ACC112 (cell line): ENCODE measurements around the gene GDAP1L1.
A peak's percentile ranks its signal among the peaks of the same experiment; 100 is the strongest.

Experiments
- H2AFZ ChIP-seq: fragments of 200-600 bp; sonication (generic); one replicate; pipeline ENCODE4 v1.6.0; 2017; ENCODE audit warnings: antibody characterized with exemption, low read length; ENCODE audit not compliant: unreplicated experiment
- H3K27ac ChIP-seq: fragments of 200-600 bp; sonication (generic); 2 replicates; pipeline ENCODE4 v1.5.1; 2014; ENCODE audit warnings: low read depth, mild to moderate bottlenecking, antibody characterized with exemption, low read length, moderate library complexity
- H3K27me3 ChIP-seq: fragments of 200-600 bp; sonication (generic); 2 replicates; pipeline ENCODE4 v1.6.1; 2014; ENCODE audit warnings: mild to moderate bottlenecking, antibody characterized with exemption, low read length, moderate library complexity, mixed read lengths; ENCODE audit not compliant: insufficient read depth
- H3K36me3 ChIP-seq: fragments of 200-600 bp; sonication (generic); 2 replicates; pipeline ENCODE4 v1.6.1; 2016; ENCODE audit warnings: mild to moderate bottlenecking, antibody characterized with exemption, low read length, moderate library complexity, mixed read lengths; ENCODE audit not compliant: insufficient read depth
- H3K4me1 ChIP-seq: fragments of 200-600 bp; sonication (generic); one replicate; pipeline ENCODE4 v1.6.1; 2016; ENCODE audit warnings: low read length, mixed read lengths; ENCODE audit not compliant: insufficient read depth, unreplicated experiment, control insufficient read depth
- H3K4me3 ChIP-seq: fragments of 200-600 bp; sonication (generic); 2 replicates; pipeline ENCODE4 v1.5.1; 2014; ENCODE audit warnings: mild to moderate bottlenecking, low read depth, low read length
- H3K79me2 ChIP-seq: fragments of 200-600 bp; sonication (generic); one replicate; pipeline ENCODE4 v1.6.0; 2016; ENCODE audit warnings: low read length; ENCODE audit not compliant: control insufficient read depth, unreplicated experiment, insufficient read depth

The GDAP1L1 gene

DNA sequence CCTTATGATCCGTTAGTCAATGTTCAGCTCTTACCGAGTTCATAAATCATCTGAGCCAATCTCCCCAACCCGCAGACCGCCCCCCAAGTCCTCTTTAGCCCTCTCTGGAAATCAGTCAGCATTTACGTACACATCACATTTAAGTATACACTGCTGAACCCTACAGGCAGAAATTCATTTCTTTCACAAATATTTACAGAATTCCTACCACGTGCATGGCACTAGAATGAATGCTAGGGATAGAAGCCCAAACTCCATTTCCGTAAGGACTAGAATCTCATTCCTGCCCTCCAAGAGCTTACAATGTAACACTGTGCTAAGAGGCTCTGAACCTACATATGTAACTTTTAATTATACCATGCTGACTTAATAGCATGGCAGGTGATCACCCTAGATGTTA is 38.3 kb upstream of the GDAP1L1 start:
- peak overlapping the region; percentile 84 for H3K4me3 ChIP-seq
- peaks cover 53% of the 10 kb centered on the region for H3K79me2 ChIP-seq
- H3K4me1 ChIP-seq: peaks cover 39% of the 10 kb centered on the region
- H3K36me3 ChIP-seq: 0 out of 2 replicates have a peak, but pooled peaks cover 10% of the 10 kb centered on the region
- peak overlapping the region; percentile 92 for H3K27ac ChIP-seq
- H3K27me3 ChIP-seq: no peaks in the 10 kb centered on the region
- H2AFZ ChIP-seq: no peak overlapping the region

GRCh38 chr20:44209686-44210405 is 37.3 kb upstream of the GDAP1L1 start:
- Histone ChIP-seq H3K4me1 (peaks cover 32% of the 10 kb centered on the region), H3K79me2 (peaks cover 52% of the 10 kb centered on the region)

GRCh38 chr20:44210406-44211176 is 36.5 kb upstream of the GDAP1L1 start, which contains the start of gene OSER1:
Gene OSER1 (minus strand): TSS chr20:44210771. CDS start chr20:44206957, 3,814 bp downstream.
- H3K79me2 ChIP-seq: peaks cover 45% of the 10 kb centered on the region
- H3K4me1 ChIP-seq: peaks cover 31% of the 10 kb centered on the region
- H3K4me3 ChIP-seq: peak within 1 kb of the TSS; percentile 84
- H2AFZ ChIP-seq: no peak within 1 kb of the TSS
- H3K36me3 ChIP-seq: 0 out of 2 replicates have a peak, but pooled peaks cover 7% of the 10 kb centered on the region
- no peaks in the 10 kb centered on the region for H3K27me3 ChIP-seq
- peak within 1 kb of the TSS; percentile 92 for H3K27ac ChIP-seq

More at GRCh38 chr20:44209686-44210405, 37.3 kb upstream of the GDAP1L1 start:
- H2AFZ ChIP-seq: no peak overlapping the region
- H3K27me3 ChIP-seq: no peaks in the 10 kb centered on the region
- 0 out of 2 replicates have a peak, but pooled peaks cover 10% of the 10 kb centered on the region for H3K36me3 ChIP-seq
- H3K4me3 ChIP-seq: peak overlapping the region; percentile 84
- peak overlapping the region; percentile 92 for H3K27ac ChIP-seq

DNA sequence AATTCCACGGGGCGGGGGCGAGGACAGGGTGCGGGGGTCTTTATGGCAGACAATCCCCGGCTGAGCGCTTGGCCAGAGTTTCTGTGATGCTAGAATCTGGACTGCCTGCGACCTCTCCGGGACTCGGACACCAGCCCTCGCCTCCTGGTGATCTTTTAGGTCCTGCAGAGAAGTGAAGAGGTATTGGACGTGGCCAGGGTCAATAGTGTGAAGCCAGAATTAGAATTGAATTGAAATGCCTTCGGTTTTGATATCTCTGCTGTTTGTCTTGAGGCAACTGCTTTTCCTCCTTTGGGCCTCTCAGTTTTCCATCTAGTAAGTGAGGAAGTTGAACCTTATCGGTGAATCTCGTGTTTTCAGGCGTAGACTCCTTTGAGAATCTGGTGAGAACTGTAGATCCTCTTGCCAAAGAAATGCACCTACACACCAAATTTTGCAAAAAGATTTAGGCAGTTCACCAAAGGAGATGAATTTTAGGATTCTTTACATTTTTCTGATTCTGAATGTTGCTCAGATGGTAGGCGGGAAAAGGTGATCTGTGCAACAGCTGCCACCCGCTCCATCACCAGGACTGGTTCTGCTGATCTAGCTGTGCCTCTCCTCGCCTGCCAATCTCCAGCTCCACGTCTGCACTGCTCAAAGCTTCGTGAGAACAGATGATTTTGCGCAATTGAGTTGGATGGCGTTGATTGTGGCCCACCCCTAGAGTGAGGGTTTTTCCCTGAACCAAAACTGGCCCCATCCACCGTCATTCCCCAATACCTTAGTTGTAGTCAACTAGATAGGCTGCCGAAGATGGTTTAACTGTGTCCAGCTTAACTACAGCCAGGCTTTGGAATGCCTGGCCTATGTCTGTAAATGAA is 35.7 kb upstream of the GDAP1L1 start:
- Histone ChIP-seq H3K27ac (peak overlapping the region; percentile 71), H2AFZ (no peak overlapping the region), H3K27me3 (no peaks in the 10 kb centered on the region), H3K36me3 (0 out of 2 replicates have a peak, but pooled peaks cover under 1% of the 10 kb centered on the region), H3K4me3 (peak overlapping the region; percentile 78), H3K79me2 (peaks cover 38% of the 10 kb centered on the region), H3K4me1 (peaks cover 25% of the 10 kb centered on the region)

- no peak overlapping the region for H3K27ac ChIP-seq
- peaks cover 25% of the 10 kb centered on the region for H3K79me2 ChIP-seq
- no peak overlapping the region for H2AFZ ChIP-seq
- H3K4me1 ChIP-seq: peaks cover 13% of the 10 kb centered on the region
- H3K36me3 ChIP-seq: no peaks in the 10 kb centered on the region
- no peaks in the 10 kb centered on the region for H3K27me3 ChIP-seq
- no peak overlapping the region for H3K4me3 ChIP-seq
These were observed 34.3 kb upstream of the GDAP1L1 start for GRCh38 chr20:44212792-44213191.

- peaks cover 2% of the 10 kb centered on the region for H3K79me2 ChIP-seq
- no peak overlapping the region for H3K27ac ChIP-seq
- peaks cover 6% of the 10 kb centered on the region for H3K4me1 ChIP-seq
- H3K4me3 ChIP-seq: no peak overlapping the region
- no peak overlapping the region for H2AFZ ChIP-seq
- H3K27me3 ChIP-seq: no peaks in the 10 kb centered on the region
- H3K36me3 ChIP-seq: no peaks in the 10 kb centered on the region
These were observed 32.0 kb upstream of the GDAP1L1 start for GRCh38 chr20:44215125-44215524.

DNA sequence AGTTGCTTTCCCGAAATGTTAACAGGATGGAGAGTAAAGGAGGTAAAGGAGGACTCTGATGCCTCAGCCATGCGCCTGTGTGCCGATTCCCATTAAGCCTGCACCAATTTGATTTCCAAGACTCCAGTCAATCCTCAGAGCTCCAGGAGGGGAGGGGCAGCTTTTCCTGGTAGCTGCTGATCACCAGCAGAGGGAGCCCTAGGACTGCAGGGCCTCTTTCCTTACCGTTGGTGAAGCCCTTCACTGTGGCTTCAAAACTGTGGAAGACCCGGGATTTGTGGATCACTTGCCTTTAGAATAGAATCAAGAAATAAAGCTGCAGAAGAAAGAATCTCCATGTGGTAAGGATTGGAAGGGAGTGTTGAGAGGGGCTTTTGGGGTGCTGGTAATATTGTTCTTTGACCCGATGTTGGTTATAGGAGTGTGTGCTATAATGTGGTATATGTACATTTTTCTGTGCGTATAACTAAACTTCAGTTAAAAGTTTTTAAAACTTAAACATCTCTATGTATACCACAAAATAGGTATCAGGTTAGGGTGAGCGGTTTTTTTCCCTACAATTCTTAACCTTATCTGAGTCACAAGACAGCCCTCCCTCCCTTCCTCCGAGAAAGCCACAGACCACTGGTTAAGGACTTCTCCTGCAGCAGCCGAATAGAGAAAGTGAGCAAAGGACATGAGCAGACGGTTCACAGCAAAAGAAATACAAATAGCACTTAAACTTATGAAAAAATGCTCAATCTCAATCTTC is 29.6 kb upstream of the GDAP1L1 start:
- Histone ChIP-seq H3K36me3 (no peaks in the 10 kb centered on the region), H3K27me3 (no peaks in the 10 kb centered on the region), H2AFZ (no peak overlapping the region), H3K4me3 (no peak overlapping the region), H3K4me1 (no peaks in the 10 kb centered on the region), H3K79me2 (no peaks in the 10 kb centered on the region), H3K27ac (no peak overlapping the region)

- Histone ChIP-seq H2AFZ (no peak overlapping the region), H3K27ac (no peak overlapping the region), H3K27me3 (no peaks in the 10 kb centered on the region), H3K4me1 (no peaks in the 10 kb centered on the region), H3K36me3 (no peaks in the 10 kb centered on the region), H3K4me3 (no peak overlapping the region), H3K79me2 (no peaks in the 10 kb centered on the region)
These were observed 28.7 kb upstream of the GDAP1L1 start for GRCh38 chr20:44218446-44218845.

DNA sequence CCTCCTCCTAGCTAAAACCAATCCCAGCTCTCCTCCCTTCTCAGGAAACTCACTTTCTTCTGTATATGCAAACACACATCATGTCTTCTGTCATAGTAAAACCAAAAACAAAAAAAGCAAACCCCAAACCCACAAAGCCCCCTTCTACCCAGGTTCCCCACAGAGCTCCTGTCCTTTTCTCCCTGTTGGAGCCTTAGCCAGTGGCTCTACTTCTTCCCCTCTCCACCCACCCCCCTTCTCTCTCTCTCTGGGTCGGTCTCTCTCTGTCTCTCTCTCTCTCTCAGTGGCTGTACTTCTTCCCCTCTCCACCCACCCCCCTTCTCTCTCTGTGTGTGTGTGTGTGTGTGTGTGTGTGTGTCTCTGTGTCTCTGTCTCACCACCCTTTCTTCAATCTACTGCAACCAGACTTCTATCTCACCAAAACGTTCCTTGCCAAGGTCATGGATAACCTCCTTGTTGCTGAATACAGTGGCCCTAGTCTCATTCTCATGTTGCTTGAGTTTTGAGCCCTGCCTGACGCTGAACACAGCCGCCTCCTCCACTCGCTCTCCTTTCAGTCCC is 27.9 kb upstream of the GDAP1L1 start:
- Histone ChIP-seq H3K36me3 (no peaks in the 10 kb centered on the region), H3K4me1 (no peaks in the 10 kb centered on the region), H2AFZ (no peak overlapping the region), H3K27me3 (no peaks in the 10 kb centered on the region), H3K79me2 (no peaks in the 10 kb centered on the region), H3K27ac (no peak overlapping the region), H3K4me3 (no peak overlapping the region)
